Activated naive CD8-positive, alpha-beta T cell treated with anti-CD3 and anti-CD28 coated beads, Interleukin-2, amount 10 ng/mL, durations not matched to agents 7 days and 5 days (primary cell): ENCODE results near the gene PLEKHH3. TPM values are rescaled to one million over a fixed set of nuclear protein-coding genes. Genes with fewer than 3 reads are reported as not detected.
"Not testable (repeated sequence)": the region's sequence is repeated elsewhere in the genome, so short reads cannot be mapped to it uniquely, and the experiment has no call there.

Experiments used
- ATAC-seq: fragments of 150-1000 bp; cut with Tn5 transposase; one replicate; pipeline ENCODE4 v1.10.0; 2021; ENCODE audit warnings: low read depth, moderate library complexity
- POLR2A ChIA-PET: fragments of 350-600 bp; sonication (Branson Sonifier 250); formaldehyde crosslinking; loops from one replicate; lab custom pipeline; 2021; ENCODE audit warnings: antibody characterized with exemption; lab: Charles Lee
- DNase-seq: peaks from one replicate; pipeline ENCODE4 v3.0.0; 2021
- H3K27ac Mint-ChIP-seq: one replicate; pipeline ENCODE4 v1.8.0; 2022; ENCODE audit warnings: mild to moderate bottlenecking, mixed read lengths
- H3K27me3 Mint-ChIP-seq: one replicate; pipeline ENCODE4 v1.8.0; 2022; ENCODE audit warnings: mild to moderate bottlenecking, moderate library complexity, mixed read lengths
- H3K36me3 Mint-ChIP-seq: one replicate; pipeline ENCODE4 v1.8.0; 2021; ENCODE audit warnings: mild to moderate bottlenecking, mixed read lengths
- H3K4me1 Mint-ChIP-seq: one replicate; pipeline ENCODE4 v1.8.0; 2021; ENCODE audit warnings: mixed read lengths
- H3K4me3 Mint-ChIP-seq: one replicate; pipeline ENCODE4 v1.8.0; 2022; ENCODE audit warnings: mild to moderate bottlenecking, moderate library complexity, mixed read lengths
- H3K9me3 Mint-ChIP-seq: one replicate; pipeline ENCODE4 v1.8.0; 2021; ENCODE audit warnings: mixed read lengths
- microRNA-seq: library from miRNA; unstranded; fragments of <30 nt; microRNA quantifications from one replicate; pipeline ENCODE4 v1.2.0, GENCODE V29; 2022
- total RNA-seq, 2 experiments: library from RNA; stranded (reverse); gene quantifications; one replicate each; pipeline ENCODE4 v1.2.3, GENCODE V29; 2021

PLEKHH3 gene
- total RNA-seq, 2 experiments from 2014 or later, result 0.94 to 1.8 TPM

DNA sequence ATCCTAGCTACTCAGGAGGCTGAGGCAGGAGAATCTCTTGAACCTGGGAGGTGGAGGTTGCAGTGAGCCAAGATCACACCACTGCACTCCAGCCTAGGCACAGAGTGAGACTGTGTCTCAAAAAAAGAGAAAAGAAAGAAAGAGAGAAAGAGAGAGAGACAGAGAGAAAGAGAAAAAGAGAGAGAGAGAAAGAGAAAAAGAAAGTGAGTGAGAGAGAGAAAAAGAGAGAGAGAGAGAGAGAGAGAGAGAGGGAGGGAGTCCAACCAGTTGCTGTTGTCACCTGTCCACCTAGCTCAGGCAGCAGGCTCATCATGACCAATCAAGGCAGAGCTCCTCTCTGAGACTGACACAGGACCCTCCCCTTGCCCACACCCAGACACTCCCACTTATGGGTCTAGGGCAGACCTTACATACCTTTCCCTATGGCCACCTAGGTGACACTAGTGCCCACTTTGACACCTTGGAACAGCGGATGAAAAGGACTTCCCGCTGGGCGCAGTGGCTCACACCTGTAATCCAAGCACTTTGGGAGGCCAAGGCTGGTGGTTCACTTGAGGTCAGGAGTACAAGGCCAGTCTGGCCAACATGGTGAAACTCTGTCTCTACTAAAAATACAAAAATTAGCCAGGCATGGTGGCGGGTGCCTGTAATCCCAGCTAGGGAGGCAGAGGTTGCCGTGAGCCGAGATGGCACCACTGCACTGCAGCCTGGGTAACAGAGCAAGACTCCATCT, 49.6 kb downstream of the PLEKHH3 start:
- not testable (repeated sequence) for H3K4me1 Mint-ChIP-seq, H3K27me3 Mint-ChIP-seq, H3K4me3 Mint-ChIP-seq, H3K9me3 Mint-ChIP-seq, DNase-seq, H3K36me3 Mint-ChIP-seq, ATAC-seq
- peak overlapping the region; percentile 19 for H3K27ac Mint-ChIP-seq
- POLR2A ChIA-PET, result interaction anchor here (0.5 to 1.4 kb wide), 2 partner anchors 10 to 103 kb away, joined by 3 to 5 read pairs; no protein-coding TSS in a partner anchor

GRCh38 chr17:42623732-42624596, 52.8 kb downstream of the PLEKHH3 start:
- POLR2A ChIA-PET, result no interaction called here
- DNase-seq (no peak), ATAC-seq (no peak)
- no peaks in the 10 kb centered on the region for H3K36me3 Mint-ChIP-seq
- H3K27ac Mint-ChIP-seq, result no peak overlapping the region
- H3K27me3 Mint-ChIP-seq, result no peaks in the 10 kb centered on the region
- no peak overlapping the region for H3K4me3 Mint-ChIP-seq
- no peaks in the 10 kb centered on the region for H3K4me1 Mint-ChIP-seq
- H3K9me3 Mint-ChIP-seq, result no peaks in the 10 kb centered on the region

GRCh38 chr17:42623271-42623670, 53.5 kb downstream of the PLEKHH3 start:
- no peaks in the 10 kb centered on the region for H3K9me3 Mint-ChIP-seq
- no peak overlapping the region for H3K27ac Mint-ChIP-seq
- no peak for ATAC-seq
- no peaks in the 10 kb centered on the region for H3K36me3 Mint-ChIP-seq
- peaks cover 2% of the 10 kb centered on the region for H3K4me1 Mint-ChIP-seq
- no peaks in the 10 kb centered on the region for H3K27me3 Mint-ChIP-seq
- POLR2A ChIA-PET, result no interaction called here
- no peak for DNase-seq
- H3K4me3 Mint-ChIP-seq, result no peak overlapping the region

GRCh38 chr17:42621987-42622386, 54.8 kb downstream of the PLEKHH3 start:
- H3K4me1 Mint-ChIP-seq, H3K27me3 Mint-ChIP-seq, H3K9me3 Mint-ChIP-seq, H3K4me3 Mint-ChIP-seq, ATAC-seq, H3K27ac Mint-ChIP-seq, DNase-seq, H3K36me3 Mint-ChIP-seq, POLR2A ChIA-PET: not testable (repeated sequence)

DNA sequence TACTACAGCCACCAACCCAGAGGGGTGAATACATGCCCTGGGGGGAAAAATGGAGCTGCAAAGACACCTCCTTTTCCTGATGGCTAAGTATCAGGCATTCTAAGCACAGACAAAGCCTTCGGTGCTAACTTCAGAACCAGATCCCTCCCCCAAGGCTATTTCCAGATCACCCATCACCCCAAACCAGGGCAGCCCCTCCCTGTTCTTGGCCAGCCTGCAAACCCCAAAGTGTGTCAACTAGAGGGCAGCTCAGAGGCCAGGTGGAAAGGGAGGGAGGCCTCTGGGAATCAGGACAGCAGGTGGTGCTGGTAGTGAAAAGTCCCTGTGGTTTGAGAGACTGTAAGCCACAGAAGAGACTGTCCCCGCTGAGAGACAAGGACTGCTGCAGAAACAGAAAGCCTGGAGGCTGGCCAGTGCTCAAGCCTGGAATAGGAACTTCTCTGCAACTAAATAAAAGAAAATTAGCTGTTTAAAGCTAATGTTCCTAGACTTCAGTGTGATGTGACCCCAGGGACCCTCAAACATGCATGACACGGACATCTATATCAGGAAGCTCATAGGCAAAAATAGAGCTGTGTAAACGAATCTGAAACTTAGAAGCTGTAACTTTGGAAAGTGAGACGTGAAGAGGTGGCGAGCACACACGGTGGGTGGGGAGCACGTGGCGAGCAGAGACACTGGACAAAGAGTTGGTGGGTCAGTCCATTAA, 58.2 kb downstream of the PLEKHH3 start:
- DNase-seq (no peak), ATAC-seq (no peak)
- Mint-ChIP-seq H3K4me3 (no peak overlapping the region), H3K4me1 (peaks cover 8% of the 10 kb centered on the region), H3K36me3 (peaks cover 16% of the 10 kb centered on the region), H3K9me3 (no peaks in the 10 kb centered on the region), H3K27me3 (no peaks in the 10 kb centered on the region), H3K27ac (no peak overlapping the region)
- POLR2A ChIA-PET, result interaction anchor here (2.5 kb wide), 1 partner anchor 10 kb away, joined by 20 read pairs; the partner anchor contains the start of genes RETREG3 and TUBG1

GRCh38 chr17:42617956-42618431, 58.8 kb downstream of the PLEKHH3 start:
- Mint-ChIP-seq H3K4me3 (no peak overlapping the region), H3K27me3 (no peaks in the 10 kb centered on the region), H3K9me3 (no peaks in the 10 kb centered on the region), H3K4me1 (peaks cover 8% of the 10 kb centered on the region), H3K36me3 (peaks cover 18% of the 10 kb centered on the region), H3K27ac (no peak overlapping the region)
- DNase-seq, result no peak
- no peak for ATAC-seq
- POLR2A ChIA-PET, result interaction anchor here (1.2 to 2.5 kb wide), 2 partner anchors 8 to 9 kb away, joined by 3 to 20 read pairs; partner anchors contain the start of genes RETREG3 and TUBG1

Small RNAs within 50 kb of the gene (microRNA-seq; reads per million reads assigned to microRNA genes)
- not detected for gene MIR6780A

Other genes with a start within 250 kb of the PLEKHH3 start
- 1 to 10 TPM; 8.1 TPM for gene ATP6V0A1, start 218.1 kb downstream of the PLEKHH3 start, total RNA-seq
- gene NAGLU, start 140.8 kb downstream of the PLEKHH3 start, total RNA-seq, result 10 to 100 TPM; 22.9 to 23.9 TPM
- gene HSD17B1, start 124.1 kb downstream of the PLEKHH3 start, total RNA-seq, result 1 to 10 TPM; 1.2 TPM
- 10 to 100 TPM; 83.3 to 98.1 TPM for gene COASY, start 114.8 kb downstream of the PLEKHH3 start, total RNA-seq
- gene MLX, start 109.9 kb downstream of the PLEKHH3 start, total RNA-seq, result 10 to 100 TPM; 62.9 to 64.9 TPM
- 10 to 100 TPM; 15.9 to 16.9 TPM for gene PSMC3IP, start 99.3 kb downstream of the PLEKHH3 start, total RNA-seq
- 10 to 100 TPM; 82.2 to 82.3 TPM for gene RETREG3, start 67.6 kb downstream of the PLEKHH3 start, total RNA-seq
- gene TUBG1, start 67.3 kb downstream of the PLEKHH3 start, total RNA-seq, result 10 to 100 TPM; 55.6 to 57.6 TPM
- gene TUBG2, start 17.7 kb downstream of the PLEKHH3 start, total RNA-seq, result 10 to 100 TPM; 17.0 to 19.2 TPM
- gene CCR10, start 4.8 kb upstream of the PLEKHH3 start, total RNA-seq, result under 1 TPM; 0.33 to 0.57 TPM
- gene CNTNAP1, start 5.5 kb upstream of the PLEKHH3 start, total RNA-seq, result 1 to 10 TPM; 3.6 to 4.6 TPM
- gene EZH1, start 68.0 kb upstream of the PLEKHH3 start, total RNA-seq, result 10 to 100 TPM; 83.1 to 98.4 TPM
- not detected for gene RAMP2, start 84.2 kb upstream of the PLEKHH3 start, total RNA-seq
- 10 to 100 TPM; 61.0 to 63.5 TPM for gene VPS25, start 96.5 kb upstream of the PLEKHH3 start, total RNA-seq
- gene WNK4, start 103.6 kb upstream of the PLEKHH3 start, total RNA-seq, result under 1 TPM; 0.43 to 0.78 TPM
- 10 to 100 TPM; 37.0 to 38.5 TPM for gene COA3, start 121.7 kb upstream of the PLEKHH3 start, total RNA-seq
- gene CNTD1, start 121.9 kb upstream of the PLEKHH3 start, total RNA-seq, result under 1 TPM in 1 of 2 experiments, not detected in 1; 0.45 TPM
- gene BECN1, start 147.3 kb upstream of the PLEKHH3 start, total RNA-seq, result 10 to 100 TPM; 94.5 to 95.9 TPM
- gene PSME3, start 156.4 kb upstream of the PLEKHH3 start, total RNA-seq, result 10 to 100 TPM; 85.0 to 96.6 TPM
- gene AOC2, start 167.6 kb upstream of the PLEKHH3 start, total RNA-seq, result 1 to 10 TPM; 2.5 to 2.7 TPM
- gene AOC3, start 174.2 kb upstream of the PLEKHH3 start, total RNA-seq, result under 1 TPM; 0.74 to 0.86 TPM
- gene G6PC1, start 223.8 kb upstream of the PLEKHH3 start, total RNA-seq, result not detected